HG02938 (cell line): ENCODE measurements around the gene IQCE.
"Not testable (repeated sequence)": the region's sequence is repeated elsewhere in the genome, so short reads cannot be mapped to it uniquely, and the experiment has no call there.

Experiments
- ATAC-seq: cut with Tn5 transposase; IDR thresholded peaks from one replicate; pipeline ENCODE4 v1.9.1; 2021; ENCODE audit warnings: mild to moderate bottlenecking, moderate library complexity; ENCODE audit not compliant: unreplicated experiment

IQCE gene

GRCh38 chr7:2520761-2521290, 38.0 kb upstream of the IQCE start:
- ATAC-seq, result no peak

- ATAC-seq, result no peak
Observed at GRCh38 chr7:2521341-2521745, 37.4 kb upstream of the IQCE start.

GRCh38 chr7:2521952-2522591, 36.7 kb upstream of the IQCE start:
- ATAC-seq, result no peak

- ATAC-seq, result no peak
Observed at GRCh38 chr7:2522780-2523433, 35.9 kb upstream of the IQCE start.

- no peak for ATAC-seq
Observed at GRCh38 chr7:2523461-2523936, 35.3 kb upstream of the IQCE start.

GRCh38 chr7:2523941-2524807, 34.6 kb upstream of the IQCE start:
- ATAC-seq, result no peak

- ATAC-seq, result no peak
Observed at GRCh38 chr7:2524808-2525657, 33.7 kb upstream of the IQCE start.

GRCh38 chr7:2525658-2526630, 32.8 kb upstream of the IQCE start:
- no peak for ATAC-seq

- ATAC-seq, result no peak
Observed at GRCh38 chr7:2526659-2527504, 31.9 kb upstream of the IQCE start.

GRCh38 chr7:2527505-2528467, 31.0 kb upstream of the IQCE start:
- ATAC-seq, result no peak

GRCh38 chr7:2528481-2529095, 30.2 kb upstream of the IQCE start:
- ATAC-seq, result no peak

GRCh38 chr7:2529161-2530070, 29.4 kb upstream of the IQCE start:
- ATAC-seq, result no peak

- ATAC-seq, result no peak
Observed at GRCh38 chr7:2530071-2530987, 28.4 kb upstream of the IQCE start.

- ATAC-seq, result not testable (repeated sequence)
Observed at GRCh38 chr7:2530994-2531795, 27.6 kb upstream of the IQCE start.
